Smooth muscle cell (in vitro differentiated cells): ENCODE measurements around the gene BCAS2. TPM values are rescaled to one million over a fixed set of nuclear protein-coding genes. Genes with fewer than 3 reads are reported as not detected.

Experiments used
- DNase-seq: peaks from one replicate; lab custom pipeline; 2025; ENCODE audit not compliant: unreplicated experiment; lab: John Stamatoyannopoulos, UW
- H2AFZ ChIP-seq: fragments of 200-600 bp; sonication (generic); 2 replicates; pipeline ENCODE4 v1.6.0; 2016; ENCODE audit warnings: antibody characterized with exemption, low read depth, mild to moderate bottlenecking
- H3F3A ChIP-seq: fragments of 200-600 bp; sonication (generic); 2 replicates; pipeline ENCODE4 v1.6.0; 2017; ENCODE audit warnings: antibody characterized with exemption, low read depth
- H3K27ac ChIP-seq: fragments of 200-600 bp; sonication (generic); 2 replicates; pipeline ENCODE4 v1.5.1; 2016; ENCODE audit warnings: low read depth, mild to moderate bottlenecking
- H3K27me3 ChIP-seq: fragments of 200-600 bp; sonication (generic); 2 replicates; pipeline ENCODE4 v1.6.1; 2016; ENCODE audit warnings: low read depth, mild to moderate bottlenecking
- H3K36me3 ChIP-seq: fragments of 200-600 bp; sonication (generic); 2 replicates; pipeline ENCODE4 v1.5.1; 2016; ENCODE audit warnings: low read depth
- H3K4me1 ChIP-seq: fragments of 200-600 bp; sonication (generic); 2 replicates; pipeline ENCODE4 v1.5.1; 2016; ENCODE audit warnings: low read depth
- H3K4me2 ChIP-seq: fragments of 200-600 bp; sonication (generic); 2 replicates; pipeline ENCODE4 v1.6.0; 2016; ENCODE audit warnings: mild to moderate bottlenecking
- H3K4me3 ChIP-seq: fragments of 200-600 bp; sonication (generic); 2 replicates; pipeline ENCODE4 v1.5.1; 2016; ENCODE audit warnings: mild to moderate bottlenecking
- H3K79me2 ChIP-seq: fragments of 200-600 bp; sonication (generic); 2 replicates; pipeline ENCODE4 v1.6.0; 2016; ENCODE audit warnings: low read depth, mild to moderate bottlenecking
- H3K9ac ChIP-seq: fragments of 200-600 bp; sonication (generic); 2 replicates; pipeline ENCODE4 v1.6.0; 2016; ENCODE audit warnings: low read depth
- H3K9me3 ChIP-seq: fragments of 200-600 bp; sonication (generic); replicated peaks from 2 replicates; pipeline ENCODE4 v1.5.1; 2016; ENCODE audit warnings: low read depth
- H4K20me1 ChIP-seq: fragments of 200-600 bp; sonication (generic); 2 replicates; pipeline ENCODE4 v1.6.0; 2016; ENCODE audit warnings: low read depth
- CTCF ChIP-seq: fragments of 200-600 bp; sonication (generic); IDR thresholded peaks from 2 replicates; pipeline ENCODE4 v1.5.1; 2017; ENCODE audit warnings: borderline replicate concordance, mild to moderate bottlenecking, antibody characterized with exemption; ENCODE audit not compliant: insufficient read depth, poor library complexity, severe bottlenecking
- WGBS: methylation state at CpG from one replicate; pipeline ENCODE4 v1.1.7; 2016; ENCODE audit warnings: low lambda C conversion rate; 5-methylcytosine and 5-hydroxymethylcytosine counted together
- polyA plus RNA-seq: library from polyadenylated mRNA; unstranded; fragments of >200 nt; fragmentation: Nextera tagmentation; extraction: Ambion mirVana; gene quantifications from 2 replicates; pipeline ENCODE4 v1.2.1, GENCODE V29; 2016
- total RNA-seq: library from RNA; depleted of rRNA; stranded (reverse); fragments of >200 nt; gene quantifications from 2 replicates; pipeline ENCODE4 v1.2.3, GENCODE V29; 2014

The BCAS2 gene
- total and polyA plus RNA-seq, 2 experiments from 2014 or later, result 57.0 to 65.5 TPM

- no peaks in the 10 kb centered on the region for H4K20me1 ChIP-seq
- no peaks in the 10 kb centered on the region for H3K79me2 ChIP-seq
- no peak overlapping the region for H2AFZ ChIP-seq
- no peak overlapping the region for H3K27ac ChIP-seq
- H3K36me3 ChIP-seq, result no peaks in the 10 kb centered on the region
- no peak for TF ChIP-seq CTCF
- H3K4me1 ChIP-seq, result no peaks in the 10 kb centered on the region
- no peak for DNase-seq
- no peak overlapping the region for H3K4me3 ChIP-seq
- no peak overlapping the region for H3K4me2 ChIP-seq
- H3K9ac ChIP-seq, result no peak overlapping the region
- no peaks in the 10 kb centered on the region for H3F3A ChIP-seq
- no peaks in the 10 kb centered on the region for H3K27me3 ChIP-seq
- WGBS, result 76% methylated on average over 4 of the region's 4 CpGs
- no peaks in the 10 kb centered on the region for H3K9me3 ChIP-seq
Observed at GRCh38 chr1:114551400-114551799, 30.0 kb downstream of the BCAS2 start.

- no peaks in the 10 kb centered on the region for H3K36me3 ChIP-seq
- no peak overlapping the region for H3K4me3 ChIP-seq
- no peaks in the 10 kb centered on the region for H4K20me1 ChIP-seq
- H3K27me3 ChIP-seq, result no peaks in the 10 kb centered on the region
- H2AFZ ChIP-seq, result no peak overlapping the region
- no peak overlapping the region for H3K4me2 ChIP-seq
- no peak overlapping the region for H3K27ac ChIP-seq
- no peak for TF ChIP-seq CTCF
- H3K9me3 ChIP-seq, result no peaks in the 10 kb centered on the region
- no peaks in the 10 kb centered on the region for H3K79me2 ChIP-seq
- no peaks in the 10 kb centered on the region for H3K4me1 ChIP-seq
- H3F3A ChIP-seq, result no peaks in the 10 kb centered on the region
- 79% methylated on average over 2 of the region's 2 CpGs for WGBS
- DNase-seq, result no peak
- no peak overlapping the region for H3K9ac ChIP-seq
Observed at GRCh38 chr1:114550336-114550735, 31.1 kb downstream of the BCAS2 start.

GRCh38 chr1:114549137-114549536 is 32.3 kb downstream of the BCAS2 start:
- H3K79me2 ChIP-seq, result no peaks in the 10 kb centered on the region
- no peak overlapping the region for H3K9ac ChIP-seq
- no peaks in the 10 kb centered on the region for H3F3A ChIP-seq
- H4K20me1 ChIP-seq, result no peaks in the 10 kb centered on the region
- no peaks in the 10 kb centered on the region for H3K4me1 ChIP-seq
- no peak for DNase-seq
- H3K27me3 ChIP-seq, result no peaks in the 10 kb centered on the region
- H3K4me3 ChIP-seq, result no peak overlapping the region
- no peaks in the 10 kb centered on the region for H3K9me3 ChIP-seq
- no peak for TF ChIP-seq CTCF
- H3K27ac ChIP-seq, result no peak overlapping the region
- no peak overlapping the region for H3K4me2 ChIP-seq
- H3K36me3 ChIP-seq, result no peaks in the 10 kb centered on the region
- WGBS, result 85% methylated on average over 4 of the region's 4 CpGs
- no peak overlapping the region for H2AFZ ChIP-seq

GRCh38 chr1:114547076-114547475 is 34.3 kb downstream of the BCAS2 start:
- Histone ChIP-seq H3F3A (no peaks in the 10 kb centered on the region), H3K79me2 (no peaks in the 10 kb centered on the region), H3K9me3 (no peaks in the 10 kb centered on the region), H3K27me3 (no peaks in the 10 kb centered on the region), H3K4me2 (no peak overlapping the region), H3K4me1 (no peaks in the 10 kb centered on the region), H3K4me3 (no peak overlapping the region), H4K20me1 (no peaks in the 10 kb centered on the region), H3K27ac (no peak overlapping the region), H2AFZ (no peak overlapping the region), H3K9ac (no peak overlapping the region), H3K36me3 (no peaks in the 10 kb centered on the region)
- TF ChIP-seq CTCF, result no peak
- DNase-seq, result no peak
- WGBS, result 58% methylated on average over 1 of the region's 1 CpG
